ENCODE data around the gene ROCK2.

- TF ChIP-seq CTCF (conservative IDR thresholded peaks at IDR 0.05; ENCODE audit: low read length) (no peak), EZH2phosphoT487 (IDR thresholded peaks at IDR 0.05; ENCODE audit: borderline replicate concordance) (no peak)
Observed at GRCh38 chr2:11163439-11164317, 180.8 kb downstream of the ROCK2 start.

All from Loucy (cell line).